ENCODE results near the gene C20orf202. TPM values are rescaled to one million over a fixed set of nuclear protein-coding genes. Genes with fewer than 3 reads are reported as not detected.

The C20orf202 gene
- total RNA-seq, 6 experiments from 2014 or later = 0.19 TPM; not detected in 5

- ATAC-seq (no peak), DNase-seq (no peak)
- Histone ChIP-seq H3K36me3 (no peaks in the 10 kb centered on the region), H3K27me3 (no peaks in the 10 kb centered on the region), H3K9me3 (no peaks in the 10 kb centered on the region), H3K27ac (no peak overlapping the region), H3K4me1 (no peaks in the 10 kb centered on the region), H3K4me3 (no peak overlapping the region)
- intact Hi-C loops (cut with DNase I) = no loop called here
- 79% methylated on average over 2 of the region's 2 CpGs for WGBS (ENCODE audit: insufficient coverage, low coverage, low lambda C conversion rate, missing lambda C conversion rate)
- TF ChIP-seq CTCF (IDR thresholded peaks at IDR 0.05) (no peak), POLR2A (IDR thresholded peaks at IDR 0.05) (no peak)
Observed at GRCh38 chr20:1254254-1254653, 51.0 kb downstream of the C20orf202 start.

- H3K27me3 ChIP-seq = no peaks in the 10 kb centered on the region
- 54% methylated on average over 2 of the region's 2 CpGs for WGBS (ENCODE audit: insufficient coverage, low coverage, low lambda C conversion rate, missing lambda C conversion rate)
- no peak for ATAC-seq
- H3K27ac ChIP-seq = no peak overlapping the region
- TF ChIP-seq POLR2A (IDR thresholded peaks at IDR 0.05) (no peak), CTCF (IDR thresholded peaks at IDR 0.05) (no peak)
- DNase-seq = no peak
- H3K4me3 ChIP-seq = no peak overlapping the region
- no peaks in the 10 kb centered on the region for H3K36me3 ChIP-seq
- H3K4me1 ChIP-seq = no peaks in the 10 kb centered on the region
- intact Hi-C loops (cut with DNase I) = no loop called here
- no peaks in the 10 kb centered on the region for H3K9me3 ChIP-seq
Observed at GRCh38 chr20:1255675-1256074, 52.4 kb downstream of the C20orf202 start.

Other genes with a start within 250 kb of the C20orf202 start
- gene RSPO4, start 201.1 kb upstream of the C20orf202 start, total RNA-seq = under 1 TPM in 2 of 6 experiments, not detected in 4; 0.07 to 0.51 TPM
- 100 to 1,000 TPM in 5 of 6 experiments, 10 to 100 TPM in 1; 82.5 to 260 (median 116) TPM for gene PSMF1, start 84.9 kb upstream of the C20orf202 start, total RNA-seq
- 1 to 10 TPM in 4 of 6 experiments, under 1 TPM in 2; 0.37 to 2.8 (median 1.8) TPM for gene TMEM74B, start 18.5 kb upstream of the C20orf202 start, total RNA-seq
- gene RAD21L1, start 22.6 kb downstream of the C20orf202 start, total RNA-seq = not detected
- under 1 TPM; 0.11 to 0.61 (median 0.12) TPM for gene SNPH, start 62.8 kb downstream of the C20orf202 start, total RNA-seq
- 10 to 100 TPM in 3 of 6 experiments, 1 to 10 TPM in 3; 2.0 to 43.3 (median 16.6) TPM for gene SDCBP2, start 125.7 kb downstream of the C20orf202 start, total RNA-seq
- 10 to 100 TPM; 56.9 to 86.9 (median 63.4) TPM for gene FKBP1A, start 189.6 kb downstream of the C20orf202 start, total RNA-seq